NCI-H1048 (cell line): Measurements from ENCODE around the gene RNU6-1.

ENCODE experiments used
- DNase-seq: peaks from one replicate; lab custom pipeline; 2025; lab: John Stamatoyannopoulos, UW

RNU6-1 gene

DNA sequence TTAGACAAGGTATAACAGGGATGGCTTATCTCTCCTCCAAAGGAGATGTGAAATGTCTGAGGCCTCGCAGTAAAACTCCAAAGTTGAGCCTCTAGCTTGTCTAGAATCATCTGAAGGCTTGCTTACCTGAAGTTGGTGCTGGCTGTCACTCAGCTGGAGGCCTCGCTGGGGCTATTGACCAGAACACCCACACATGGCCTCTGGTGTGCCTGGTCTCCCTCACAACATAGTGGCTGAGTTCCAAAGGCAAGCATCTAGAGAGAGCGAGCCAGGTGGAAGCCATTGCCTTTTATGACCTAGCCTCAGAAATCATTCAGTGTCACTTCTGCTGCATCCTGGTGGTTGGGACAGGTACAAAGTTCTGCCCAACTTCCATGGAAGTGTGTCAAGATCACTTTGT lies 17.4 kb upstream of the RNU6-1 start:
- no peak for DNase-seq

DNA sequence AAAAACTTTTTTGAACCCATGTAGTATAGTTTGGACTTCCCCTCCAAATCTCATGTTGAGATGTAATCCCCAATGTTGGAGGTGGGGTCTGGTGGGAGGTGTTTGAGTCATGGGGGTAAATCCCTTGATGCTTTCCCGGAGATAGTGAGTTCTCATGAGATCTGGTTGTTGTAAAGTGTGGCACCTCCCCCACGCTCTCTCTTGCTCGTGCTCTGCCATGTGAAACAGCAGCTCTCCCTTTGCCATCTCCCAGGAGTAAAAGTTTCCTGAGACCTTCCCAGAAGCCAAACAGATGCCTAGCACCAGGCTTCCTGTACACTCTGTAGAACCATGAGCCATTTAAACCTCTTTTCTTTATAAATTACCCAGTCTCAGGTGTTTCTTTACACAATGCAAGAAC lies 16.0 kb upstream of the RNU6-1 start:
- DNase-seq, result no peak

DNA sequence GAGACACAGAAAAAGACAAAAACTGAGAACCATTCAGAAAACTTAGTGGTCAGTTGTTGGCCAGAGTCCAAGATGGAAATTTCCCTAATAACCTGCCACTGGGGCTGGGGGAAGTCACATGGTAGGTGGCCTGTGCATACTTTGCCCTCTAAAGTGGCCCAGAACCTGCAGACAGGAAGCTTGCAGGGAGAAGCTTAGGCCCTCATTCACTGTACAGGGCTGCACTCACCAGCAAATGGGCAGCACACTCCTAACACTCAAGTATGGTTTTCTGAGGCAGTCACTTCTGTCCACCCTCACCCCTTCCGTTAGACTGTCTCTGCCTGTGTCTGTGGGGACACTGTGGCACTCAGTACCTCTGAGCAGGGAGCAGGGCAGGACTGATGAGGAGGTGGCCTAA lies 14.5 kb upstream of the RNU6-1 start:
- DNase-seq, result no peak

DNA sequence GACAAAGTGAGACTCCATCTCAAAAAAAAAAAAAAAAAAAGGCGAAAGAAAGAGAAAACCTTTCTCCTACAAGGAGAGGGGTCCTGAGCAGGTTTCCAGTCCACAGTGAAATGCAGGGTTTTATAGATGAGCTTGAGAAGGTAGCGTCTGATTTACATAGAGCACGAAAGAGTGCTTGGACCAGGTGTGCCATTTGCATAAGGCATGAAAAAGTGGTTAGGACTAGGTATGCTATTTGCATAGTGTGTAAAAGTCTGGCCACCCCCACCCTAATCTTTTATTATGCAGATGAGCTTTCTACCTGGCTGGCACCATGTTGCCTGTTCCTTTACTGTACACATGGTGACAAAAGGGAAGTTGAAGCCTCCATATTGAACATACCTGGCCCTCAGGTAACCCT lies 13.6 kb upstream of the RNU6-1 start:
- DNase-seq, result peak; percentile 24

DNA sequence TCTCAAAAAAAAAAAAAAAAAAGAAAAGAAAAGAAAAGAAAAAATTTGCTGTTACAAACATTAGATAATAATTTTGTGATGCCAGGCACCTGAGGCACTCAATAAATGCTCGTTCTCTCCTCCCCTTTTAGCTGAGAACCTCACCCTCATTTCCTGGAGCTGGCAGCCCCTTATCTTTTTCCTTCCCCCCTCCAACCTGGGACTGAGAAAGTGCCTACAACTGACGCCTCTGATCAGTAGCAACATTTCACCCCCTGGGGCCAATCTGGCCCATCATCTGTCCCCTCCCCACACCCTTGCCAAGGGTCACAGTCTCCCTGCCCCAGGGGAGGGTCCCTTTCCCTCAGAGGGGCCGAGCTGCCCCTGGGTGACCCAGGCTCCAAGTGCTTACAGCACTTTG lies 12.6 kb upstream of the RNU6-1 start:
- DNase-seq, result no peak

DNA sequence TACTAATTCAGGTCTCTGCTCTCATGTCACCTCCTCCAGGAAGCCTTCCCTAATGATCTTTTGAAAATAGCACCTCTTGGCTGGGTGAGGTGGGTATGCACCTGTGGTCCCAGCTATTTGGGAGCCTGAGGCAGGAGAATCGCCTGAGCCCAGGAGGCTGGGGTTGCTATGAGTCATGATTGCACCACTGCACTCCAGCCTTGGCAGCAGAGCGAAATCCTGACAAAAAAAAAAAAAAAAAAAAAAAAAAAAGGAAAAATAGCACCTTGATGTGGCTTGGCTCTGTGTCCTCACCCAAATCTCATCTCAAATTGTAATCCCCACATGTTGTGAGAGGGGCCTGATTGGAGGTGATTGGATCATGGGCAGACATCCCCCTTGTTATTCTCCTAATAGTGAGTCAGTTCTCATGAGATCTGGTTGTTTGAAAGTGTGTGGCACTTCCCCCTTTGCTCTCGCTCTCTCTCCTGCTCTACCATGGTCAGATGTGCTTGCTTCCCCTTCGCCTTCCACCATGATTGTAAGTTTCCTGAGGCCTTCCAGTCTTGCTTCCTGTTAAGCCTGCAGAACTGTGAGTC lies 11.2 kb upstream of the RNU6-1 start:
- DNase-seq, result no peak

DNA sequence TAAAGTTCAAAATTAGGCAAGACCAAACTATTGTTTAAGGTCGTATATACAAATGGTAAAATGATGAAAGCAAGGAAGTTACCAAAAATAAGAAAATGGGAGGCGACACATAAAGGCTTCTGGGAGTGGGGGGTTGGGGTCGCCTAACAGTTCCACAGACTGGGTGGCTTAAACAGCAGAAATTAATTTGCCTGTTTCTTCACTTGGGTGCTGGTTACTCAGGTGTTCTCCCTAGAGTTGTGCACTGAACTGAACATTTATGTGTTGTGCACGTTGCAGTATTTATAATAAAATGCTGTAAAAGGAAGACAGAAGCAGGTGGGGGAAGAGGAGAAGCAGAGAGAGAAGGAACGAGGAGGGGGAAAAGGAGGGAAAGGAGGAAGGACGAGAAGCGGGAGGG lies 10.5 kb upstream of the RNU6-1 start:
- DNase-seq, result no peak

DNA sequence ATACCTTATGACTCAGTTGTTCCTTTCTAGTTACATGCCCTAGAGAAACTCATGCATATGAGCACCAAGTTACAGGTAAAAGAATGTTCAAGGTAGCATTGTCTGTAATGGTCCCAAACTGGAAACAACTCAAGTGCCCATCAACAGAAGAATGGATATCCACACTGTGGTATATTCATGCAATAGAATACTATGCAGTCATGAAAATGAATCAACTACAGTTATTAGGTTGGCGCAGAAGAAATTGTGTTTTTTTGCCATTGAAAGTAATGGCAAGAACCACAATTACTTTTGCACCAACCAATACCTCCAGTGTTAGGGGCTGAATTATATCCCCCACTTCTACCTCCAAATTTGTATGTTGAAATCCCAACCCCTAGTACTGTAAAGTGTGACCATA lies 9.7 kb upstream of the RNU6-1 start:
- DNase-seq, result no peak

DNA sequence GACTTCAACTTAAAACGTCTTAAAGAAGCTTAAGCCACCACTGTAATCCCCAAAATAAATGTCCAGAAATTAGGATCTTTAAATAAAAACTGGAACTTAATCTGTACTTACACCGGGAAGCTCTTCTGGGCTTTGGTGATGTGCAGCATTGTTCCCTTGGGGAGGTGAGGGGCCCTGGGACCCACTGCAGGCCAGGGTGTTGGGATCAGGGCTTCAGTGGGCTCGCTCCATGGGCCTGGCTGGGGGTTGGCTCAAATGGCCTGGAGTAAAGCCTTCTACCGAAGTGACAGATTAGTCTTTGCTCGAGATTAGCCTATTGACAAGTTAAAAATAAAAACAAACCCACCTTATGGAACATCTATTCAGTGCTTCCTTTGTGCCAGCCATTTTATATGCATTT lies 6.1 kb upstream of the RNU6-1 start:
- no peak for DNase-seq

DNA sequence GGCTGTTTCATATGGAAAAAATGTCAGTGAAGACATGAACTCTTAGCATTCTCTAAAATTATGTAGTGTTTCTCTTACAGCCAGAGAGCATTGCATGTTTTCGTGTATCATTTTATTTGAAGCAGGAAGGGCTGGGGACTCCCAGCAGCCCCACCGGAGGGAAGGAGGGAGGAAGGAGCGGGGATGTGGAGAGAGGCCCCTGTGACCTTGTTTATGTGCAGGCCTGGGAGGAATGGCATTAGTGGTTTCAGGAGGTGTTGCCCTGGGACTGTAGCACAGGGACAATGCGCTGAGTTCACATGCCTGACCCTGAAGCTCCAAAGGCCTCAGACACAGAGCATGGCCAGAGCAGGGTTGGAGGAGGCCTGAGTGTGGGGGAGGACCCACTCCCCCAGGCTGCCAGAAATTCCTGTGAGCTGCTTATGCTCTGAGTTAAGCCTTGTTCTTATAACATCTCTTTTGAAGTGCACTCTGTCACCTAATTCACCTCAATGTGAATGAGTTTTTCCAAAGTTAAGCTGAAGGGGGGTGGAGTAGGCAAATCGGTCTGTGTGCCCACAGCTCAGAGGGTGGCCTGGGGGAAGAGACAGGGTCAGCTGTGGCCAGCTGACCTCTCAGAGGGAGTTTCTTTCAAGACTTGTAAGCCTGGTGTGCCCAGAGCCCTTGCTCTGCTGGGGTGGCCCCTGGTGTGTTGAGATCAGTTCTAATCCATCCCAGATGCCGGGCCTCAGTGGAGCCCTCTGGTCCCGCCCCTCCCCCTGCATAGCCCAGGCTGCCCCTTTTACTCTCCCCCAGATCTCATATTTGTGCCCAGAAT lies 3.9 kb upstream of the RNU6-1 start:
- DNase-seq, result no peak

DNA sequence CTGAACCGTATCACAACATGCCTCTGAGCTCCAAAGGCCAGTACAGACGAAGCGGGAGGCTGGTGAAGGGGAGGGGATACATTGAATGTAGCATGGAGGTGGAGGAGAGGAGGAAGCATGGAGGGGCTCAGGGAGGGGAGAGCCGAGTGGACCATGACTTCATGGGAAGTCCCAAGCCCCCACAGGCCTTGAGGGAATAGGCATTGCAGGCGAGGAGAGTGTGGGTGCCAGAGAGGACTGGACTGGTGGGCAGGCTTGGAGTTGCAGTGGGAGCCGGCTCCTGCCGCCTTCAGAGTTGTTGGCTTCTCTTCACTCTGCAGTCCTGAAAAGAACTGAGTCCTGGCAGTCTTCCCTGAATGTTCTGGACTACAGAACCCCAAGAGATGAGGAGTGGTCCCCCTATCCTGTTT lies 3.3 kb upstream of the RNU6-1 start:
- DNase-seq, result no peak

DNA sequence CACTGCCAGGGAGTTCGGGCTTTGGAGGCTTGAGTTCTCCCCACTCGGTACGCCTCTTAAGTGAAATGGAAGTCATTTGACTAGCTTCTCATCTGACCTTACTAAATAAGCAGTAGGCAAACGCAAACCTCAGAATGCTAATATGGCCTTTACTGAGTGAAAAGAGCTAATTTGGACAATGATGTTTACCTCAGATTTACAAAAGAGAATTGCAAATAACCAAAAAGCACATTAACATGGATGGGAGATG lies 1.6 kb upstream of the RNU6-1 start:
- DNase-seq, result no peak

DNA sequence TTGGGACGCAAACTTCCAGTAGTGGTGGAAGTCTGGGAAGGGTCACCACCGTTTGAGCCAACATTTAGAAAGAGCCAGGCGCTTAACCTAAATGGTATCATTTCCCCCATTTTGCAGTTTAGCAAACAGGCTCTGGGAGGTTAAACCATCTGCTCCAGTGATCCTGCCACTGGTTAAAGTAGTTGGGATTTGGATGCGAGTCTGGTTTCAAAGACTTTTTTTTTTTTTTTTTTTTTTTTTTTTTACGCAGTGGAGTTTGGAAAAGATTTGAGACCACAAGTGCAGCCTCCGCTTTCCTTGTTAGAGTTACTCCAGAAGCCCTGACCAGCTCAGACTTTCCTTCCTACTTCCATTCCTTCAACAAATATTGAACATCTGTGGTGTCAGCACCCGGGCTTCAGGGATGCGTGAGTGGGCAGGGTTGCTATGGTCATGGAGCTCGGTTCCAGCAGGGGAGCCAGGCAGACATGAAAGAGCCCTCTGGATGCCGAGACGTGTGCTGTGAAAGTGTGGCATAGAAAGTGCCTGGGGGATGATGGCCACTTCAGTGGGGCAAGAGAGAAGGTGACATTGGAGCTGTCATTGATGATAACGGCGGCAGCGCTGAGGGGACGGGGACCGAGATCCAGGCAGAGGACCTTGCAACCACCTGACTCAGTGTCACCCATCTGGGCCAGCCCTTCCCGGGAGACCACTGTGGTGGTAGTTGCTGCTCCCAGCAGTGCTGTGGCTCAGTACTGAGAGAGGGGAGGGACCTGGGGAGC lies 1.1 kb upstream of the RNU6-1 start:
- no peak for DNase-seq

DNA sequence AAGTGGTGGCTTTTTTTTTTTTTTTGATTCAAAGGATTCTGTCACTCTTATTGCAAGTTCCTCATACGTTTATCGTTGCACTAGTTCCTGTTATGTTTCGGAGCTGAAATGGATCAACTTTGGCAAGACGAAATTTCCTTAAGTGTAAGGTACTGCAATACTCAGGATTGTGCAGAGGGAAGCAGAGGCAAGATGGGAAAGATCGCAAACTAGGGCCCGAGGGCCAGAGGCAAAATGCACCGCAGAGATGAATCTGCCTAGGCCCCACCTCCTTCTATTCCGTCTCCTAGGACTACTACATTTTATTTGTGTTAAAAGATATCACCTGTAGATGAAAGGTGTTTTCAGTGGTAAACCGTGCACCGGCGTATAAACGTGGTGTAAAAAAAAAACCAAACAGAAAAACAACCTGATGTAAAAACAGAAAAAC lies 331 bp downstream of the RNU6-1 start:
- DNase-seq, result no peak

DNA sequence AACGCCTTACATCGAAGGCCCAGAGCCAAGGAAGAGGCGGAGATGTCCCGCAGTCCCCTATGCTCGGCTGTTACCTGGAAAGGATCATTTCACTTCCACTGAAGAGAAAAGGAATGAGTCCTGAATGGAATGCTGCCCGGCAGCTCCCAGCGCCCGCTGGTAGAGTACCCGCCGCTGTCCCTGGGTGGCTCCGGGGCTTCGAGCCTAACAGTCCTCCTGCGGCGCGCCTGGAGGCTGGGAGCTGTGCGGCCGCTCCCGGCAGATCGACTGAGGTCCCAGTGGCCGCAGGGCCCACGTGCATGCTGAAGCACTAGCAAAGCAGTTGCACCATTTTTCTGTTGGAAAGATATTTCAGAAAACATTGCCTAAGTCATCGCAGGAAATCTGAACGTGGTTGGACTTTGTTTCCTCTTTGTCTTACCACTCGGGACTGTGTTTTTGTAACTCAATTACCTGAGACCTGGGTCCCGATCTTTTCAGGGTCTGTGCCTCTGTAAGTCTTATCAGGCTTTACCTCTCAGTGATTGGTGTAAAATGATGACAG lies 984 bp downstream of the RNU6-1 start:
- DNase-seq, result no peak

DNA sequence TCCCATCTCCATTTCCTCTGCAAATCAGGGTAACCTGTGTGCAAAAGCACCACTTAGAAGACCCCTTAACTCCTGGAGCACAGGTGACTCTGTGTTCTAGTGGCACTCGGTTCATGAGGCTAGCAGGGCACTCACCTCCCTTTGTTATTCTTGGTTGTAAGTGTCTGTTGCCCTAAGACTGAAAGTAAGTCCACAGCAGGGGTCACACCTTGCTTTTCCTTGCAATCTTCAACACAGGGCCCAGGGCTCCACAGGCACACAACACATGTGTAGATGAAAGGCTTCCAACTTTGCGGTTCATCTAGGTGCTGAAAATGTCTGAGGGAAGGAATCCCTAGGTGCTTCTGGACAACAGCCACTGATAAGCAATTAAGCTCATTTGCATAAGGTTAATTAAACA lies 2.9 kb downstream of the RNU6-1 start:
- DNase-seq, result no peak

DNA sequence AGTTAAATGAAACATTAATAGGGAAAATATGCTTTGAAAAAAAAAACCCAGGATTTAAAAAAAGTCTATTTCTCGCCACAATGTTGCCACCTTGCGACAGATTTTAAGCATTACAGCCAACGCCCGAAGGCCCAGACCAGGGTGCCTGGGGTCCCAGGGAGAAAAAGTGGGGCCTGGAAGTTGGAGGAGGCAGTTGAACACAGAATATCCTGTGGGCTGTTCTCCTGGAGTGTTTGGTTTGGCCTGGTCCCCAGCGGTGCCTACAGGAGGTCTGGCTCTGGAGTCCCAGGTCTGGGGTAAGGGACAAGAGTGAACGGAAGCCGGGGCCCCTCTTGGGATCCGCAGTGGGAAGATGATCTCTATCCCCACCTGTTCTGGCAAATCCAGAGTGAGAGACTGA lies 3.4 kb downstream of the RNU6-1 start:
- DNase-seq, result peak; percentile 13

DNA sequence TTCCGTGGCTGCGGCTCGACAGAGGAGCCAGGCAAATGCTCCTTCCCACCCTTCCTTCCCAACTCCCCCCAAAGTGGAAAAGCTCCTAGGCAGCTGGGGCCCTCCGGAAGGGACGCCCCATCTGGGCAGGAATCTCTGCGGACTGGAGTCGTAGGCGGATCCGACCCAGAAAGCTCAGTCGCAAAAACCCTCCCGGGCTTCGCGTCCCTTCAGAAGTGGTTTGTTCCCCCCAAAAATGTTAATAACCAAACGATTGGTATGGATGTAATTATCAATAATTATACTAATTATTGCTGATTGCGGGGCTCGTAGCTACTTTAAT lies 3.8 kb downstream of the RNU6-1 start:
- DNase-seq, result no peak

DNA sequence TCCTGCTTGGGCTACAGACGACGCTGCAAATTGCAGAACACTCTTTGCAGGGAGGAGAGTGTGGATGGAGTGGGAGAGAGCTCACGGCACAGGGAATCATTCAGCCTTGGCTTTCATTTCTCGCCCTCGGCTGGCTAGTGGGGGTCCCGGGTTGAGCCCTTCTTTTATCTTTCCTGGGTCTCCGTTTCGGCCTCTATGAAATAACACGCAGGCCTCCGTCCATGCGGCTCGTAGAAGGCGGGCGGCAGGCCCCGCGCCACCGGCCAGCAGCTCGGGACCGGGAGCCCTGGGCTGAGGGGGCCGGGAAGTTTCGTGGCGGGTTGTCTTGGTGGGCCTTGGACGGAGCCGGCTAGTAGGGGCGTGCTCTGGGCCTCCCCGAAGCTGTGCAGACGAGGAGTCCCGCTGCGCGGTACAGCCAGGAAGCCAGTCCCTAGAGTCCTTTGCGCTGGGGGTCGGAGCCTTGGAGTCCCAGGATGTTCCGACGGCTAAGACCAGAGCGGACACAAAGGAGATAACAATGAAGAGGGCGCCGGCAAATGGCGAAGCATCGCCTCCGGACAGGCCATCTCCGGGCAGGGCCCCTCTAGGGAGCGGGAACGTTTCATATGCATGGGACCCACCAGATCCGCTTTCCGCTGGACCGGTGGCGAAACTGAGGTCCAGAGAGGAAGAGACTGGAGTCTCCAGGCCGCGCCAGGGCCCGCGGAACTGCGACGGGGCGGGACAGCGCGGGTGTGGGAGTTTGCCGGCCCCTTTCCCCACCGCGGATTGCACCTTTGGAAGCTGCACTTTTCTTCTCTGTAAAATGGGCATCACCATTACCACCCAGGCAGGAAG lies 4.3 kb downstream of the RNU6-1 start:
- DNase-seq, result no peak

DNA sequence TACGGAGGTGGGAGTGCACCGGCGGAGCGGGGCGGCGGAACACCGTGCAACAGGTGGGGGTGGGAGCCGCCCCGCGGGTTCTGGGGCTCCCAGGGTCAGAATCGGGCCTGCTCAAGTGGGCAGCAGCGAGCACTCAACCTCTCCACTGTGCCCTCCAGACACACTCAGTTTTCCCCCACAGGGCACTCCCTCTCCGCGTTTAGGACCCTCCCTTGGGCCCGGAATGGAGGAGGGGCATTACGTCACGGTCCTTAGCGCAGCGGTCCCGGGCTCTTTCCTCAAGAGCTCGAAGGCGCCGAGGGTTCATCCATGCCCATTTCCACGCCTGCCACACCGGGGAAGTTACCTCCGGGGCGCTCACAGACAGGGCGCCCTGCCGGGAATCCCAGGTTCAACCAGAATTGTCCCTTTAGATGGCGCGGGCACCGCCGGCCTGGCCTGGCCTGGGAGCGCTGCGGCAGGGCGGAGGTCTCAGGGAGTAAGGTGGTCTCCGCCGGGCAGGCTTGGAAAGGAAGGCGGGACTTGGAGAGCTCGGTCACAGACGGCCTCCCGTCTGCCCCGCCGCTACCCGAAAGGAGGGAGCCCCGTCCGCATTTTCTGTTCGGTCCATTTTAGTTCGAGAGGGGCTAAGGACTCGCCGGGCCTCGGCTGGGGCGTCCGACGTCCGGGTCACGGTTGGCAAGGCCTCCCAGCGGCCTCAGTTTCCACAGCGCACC lies 5.1 kb downstream of the RNU6-1 start:
- no peak for DNase-seq

DNA sequence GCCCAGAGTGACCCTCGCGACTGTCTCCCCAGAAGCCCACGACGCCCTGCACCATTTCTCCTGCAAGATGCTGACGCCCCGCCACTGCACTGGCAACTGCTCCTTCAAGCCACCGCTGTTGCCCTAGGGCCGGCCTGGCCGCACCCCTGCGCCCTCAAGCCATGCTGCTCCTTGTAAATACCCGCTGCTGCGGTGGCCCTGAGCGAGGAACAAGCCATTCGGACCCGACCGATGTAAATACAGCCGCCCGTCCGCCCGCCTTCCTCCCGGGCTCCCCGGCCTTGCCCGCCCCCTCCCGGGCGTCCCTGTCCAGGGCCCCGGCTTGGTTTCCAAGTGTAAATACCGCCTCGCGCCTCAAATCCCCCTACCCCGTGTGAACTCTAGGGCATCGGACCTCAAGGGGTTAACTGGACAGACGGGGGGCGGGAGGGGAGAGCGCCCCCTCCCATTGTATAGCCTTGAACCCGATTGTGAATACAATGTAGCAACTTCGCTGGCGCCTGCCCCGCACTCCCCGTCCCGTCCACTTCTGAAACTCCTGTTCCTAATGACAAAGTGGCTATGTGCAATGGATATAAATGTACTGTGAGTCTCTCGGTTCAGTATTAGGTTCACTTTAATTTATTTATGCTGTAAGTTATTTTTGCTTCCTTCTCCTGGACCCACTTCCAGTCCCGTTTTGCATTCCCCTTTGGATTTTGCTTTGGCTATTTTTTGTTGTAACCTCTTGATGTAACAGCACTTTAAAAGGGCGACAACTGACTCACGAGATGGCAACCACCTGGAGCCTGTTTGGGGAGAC lies 5.9 kb downstream of the RNU6-1 start:
- no peak for DNase-seq
